Measurements from ENCODE around the gene FAM89A. TPM values are rescaled to one million over a fixed set of nuclear protein-coding genes. Genes with fewer than 3 reads are reported as not detected.
"Not testable (repeated sequence)": the region's sequence is repeated elsewhere in the genome, so short reads cannot be mapped to it uniquely, and the experiment has no call there.

Gene FAM89A
- polyA plus RNA-seq, 1 of the 3 experiments (the other 2 are of a cell fraction) = 2.7 TPM

DNA sequence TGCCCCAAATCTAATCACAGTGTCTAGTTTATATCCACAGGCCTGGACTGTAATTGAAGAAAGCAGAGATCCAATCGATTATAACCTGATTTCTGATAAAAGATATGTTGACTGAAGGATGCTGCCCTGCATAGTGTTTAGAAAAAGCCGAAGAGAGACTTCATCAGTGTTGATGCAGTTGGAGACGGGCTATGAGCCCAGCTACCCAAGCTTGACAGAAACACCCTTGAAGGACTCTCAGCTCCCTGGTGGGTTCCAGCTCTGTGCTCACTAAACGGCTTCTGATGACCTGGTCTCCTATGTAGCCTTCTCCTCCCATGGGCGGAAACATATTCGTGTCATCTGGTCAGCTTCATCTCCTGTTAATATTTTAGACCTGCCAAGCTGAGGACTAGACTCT, 10.2 kb downstream of the FAM89A start:
- Histone ChIP-seq H3F3A (replicated peaks; ENCODE audit: insufficient read depth) (no peaks in the 10 kb centered on the region), H3K9me3 (no peaks in the 10 kb centered on the region), H3K9me2 (no peaks in the 10 kb centered on the region), H4K20me1 (ENCODE audit: insufficient read depth) (no peaks in the 10 kb centered on the region), H2AFZ (ENCODE audit: low read depth) (no peak overlapping the region), H3K36me3 (replicated peaks in 1 of 2; ENCODE audit: control insufficient read depth in 1 of 2, insufficient read depth in 2 of 2, low read length in 1 of 2) (no peaks in the 10 kb centered on the region), H3K9ac (no peak overlapping the region), H3K27ac (ENCODE audit: low read depth in 2 of 2, low read length in 1 of 2) (no peak overlapping the region), H3K27me3 (ENCODE audit: insufficient read depth) (no peaks in the 10 kb centered on the region), H3K4me2 (no peak overlapping the region), H3K79me2 (ENCODE audit: insufficient read depth) (no peaks in the 10 kb centered on the region), H3K4me3 (ENCODE audit: low read depth in 2 of 2, low read length in 1 of 2) (no peak overlapping the region), H3K4me1 (ENCODE audit: control insufficient read depth in 1 of 2, insufficient read depth in 2 of 2, low read depth in 1 of 2, low read length in 1 of 2) (peaks cover 0 to 3% of the 10 kb centered on the region in 2 experiments; a peak in 1 of 4 replicates)
- DNase-seq = peak; percentile 34
- POLR2A ChIA-PET = no interaction called here
- WGBS (ENCODE audit: low lambda C conversion rate) = 38% methylated on average over 6 of the region's 6 CpGs
- TF ChIP-seq MEF2A (IDR thresholded peaks at IDR 0.05; ENCODE audit: borderline replicate concordance, low read depth) = no peak
- 0 out of 2 replicates have a peak, but pooled peaks have one; percentile 14 for TF ChIP-seq RCOR1 (IDR thresholded peaks at IDR 0.05; ENCODE audit: low read length)
- peak; percentile 38 for TF ChIP-seq GATA2 (CRISPR knock-in tag; IDR thresholded peaks at IDR 0.05)
- CTCF ChIA-PET = no interaction called here

DNA sequence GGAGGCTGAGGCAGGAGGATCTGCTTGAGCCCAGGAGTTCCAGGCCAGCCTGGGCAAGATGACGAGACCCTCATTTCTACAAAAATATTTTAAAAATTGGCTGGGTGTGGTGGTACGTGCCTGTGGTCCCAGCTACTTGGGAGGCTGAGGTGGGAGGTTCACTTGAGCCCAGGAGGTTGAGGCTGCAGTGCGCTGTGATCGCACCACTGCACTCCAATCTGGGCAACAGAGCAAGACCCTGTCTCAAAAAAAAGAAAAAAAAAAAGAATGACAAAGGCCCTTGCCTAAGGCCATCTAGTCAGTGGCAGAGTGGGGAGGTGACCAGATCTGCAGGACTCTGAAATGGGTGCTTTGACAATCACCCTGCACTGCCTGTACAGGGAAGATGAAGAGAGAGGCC, 10.8 kb downstream of the FAM89A start:
- H3K27me3 ChIP-seq (ENCODE audit: insufficient read depth); H3K79me2 ChIP-seq (ENCODE audit: insufficient read depth); H3K9ac ChIP-seq; H3K36me3 ChIP-seq (replicated peaks in 1 of 2; ENCODE audit: control insufficient read depth in 1 of 2, insufficient read depth in 2 of 2, low read length in 1 of 2); H3K9me2 ChIP-seq; CTCF ChIA-PET; H3K9me3 ChIP-seq; H3K4me3 ChIP-seq (ENCODE audit: low read depth in 2 of 2, low read length in 1 of 2); H3K4me1 ChIP-seq (ENCODE audit: control insufficient read depth in 1 of 2, insufficient read depth in 2 of 2, low read depth in 1 of 2, low read length in 1 of 2); H4K20me1 ChIP-seq (ENCODE audit: insufficient read depth); H2AFZ ChIP-seq (ENCODE audit: low read depth); POLR2A ChIA-PET; H3K4me2 ChIP-seq; H3K27ac ChIP-seq (ENCODE audit: low read depth in 2 of 2, low read length in 1 of 2); H3F3A ChIP-seq (replicated peaks; ENCODE audit: insufficient read depth); DNase-seq: not testable (repeated sequence)
- 83% methylated on average over 4 of the region's 4 CpGs for WGBS (ENCODE audit: low lambda C conversion rate)

DNA sequence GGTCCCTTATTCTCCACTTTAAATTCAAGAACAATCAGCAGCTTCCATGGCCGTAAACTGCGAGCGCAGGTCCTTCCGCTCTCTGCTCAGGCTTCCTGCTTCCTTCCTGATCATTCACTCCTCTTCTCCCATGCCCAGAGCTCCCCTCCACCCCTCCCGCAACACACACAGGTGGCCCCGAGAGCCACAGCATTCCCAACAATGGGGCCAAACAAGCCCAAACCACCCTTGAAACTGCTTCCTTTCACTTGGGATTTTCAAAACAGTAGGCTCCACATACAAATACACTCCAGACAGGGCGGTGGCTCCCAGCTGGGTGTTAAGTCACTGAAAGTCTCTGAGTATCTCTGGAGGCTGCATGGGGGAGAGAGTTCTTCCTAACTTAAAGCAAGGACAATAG, 11.4 kb downstream of the FAM89A start:
- Histone ChIP-seq H4K20me1 (ENCODE audit: insufficient read depth) (no peaks in the 10 kb centered on the region), H3K9ac (no peak overlapping the region), H3K27me3 (ENCODE audit: insufficient read depth) (no peaks in the 10 kb centered on the region), H3K36me3 (replicated peaks in 1 of 2; ENCODE audit: control insufficient read depth in 1 of 2, insufficient read depth in 2 of 2, low read length in 1 of 2) (no peaks in the 10 kb centered on the region), H3F3A (replicated peaks; ENCODE audit: insufficient read depth) (no peaks in the 10 kb centered on the region), H2AFZ (ENCODE audit: low read depth) (no peak overlapping the region), H3K27ac (ENCODE audit: low read depth in 2 of 2, low read length in 1 of 2) (no peak overlapping the region), H3K9me2 (no peaks in the 10 kb centered on the region), H3K9me3 (no peaks in the 10 kb centered on the region), H3K4me1 (ENCODE audit: control insufficient read depth in 1 of 2, insufficient read depth in 2 of 2, low read depth in 1 of 2, low read length in 1 of 2) (peaks cover 0 to 3% of the 10 kb centered on the region in 2 experiments; a peak in 1 of 4 replicates), H3K79me2 (ENCODE audit: insufficient read depth) (no peaks in the 10 kb centered on the region), H3K4me2 (no peak overlapping the region), H3K4me3 (ENCODE audit: low read depth in 2 of 2, low read length in 1 of 2) (no peak overlapping the region)
- TF ChIP-seq JUND (IDR thresholded peaks at IDR 0.05) (no peak), FOXJ3 (CRISPR knock-in tag; IDR thresholded peaks at IDR 0.05) (no peak), SIN3A (IDR thresholded peaks at IDR 0.05; ENCODE audit: borderline replicate concordance, low read depth, low read length) (no peak), EZH2phosphoT487 (IDR thresholded peaks at IDR 0.05; ENCODE audit: borderline replicate concordance, low read depth) (no peak)
- 86% methylated on average over 7 of the region's 7 CpGs for WGBS (ENCODE audit: low lambda C conversion rate)
- ChIA-PET POLR2A (no interaction called here), CTCF (no interaction called here)
- no peak for DNase-seq

DNA sequence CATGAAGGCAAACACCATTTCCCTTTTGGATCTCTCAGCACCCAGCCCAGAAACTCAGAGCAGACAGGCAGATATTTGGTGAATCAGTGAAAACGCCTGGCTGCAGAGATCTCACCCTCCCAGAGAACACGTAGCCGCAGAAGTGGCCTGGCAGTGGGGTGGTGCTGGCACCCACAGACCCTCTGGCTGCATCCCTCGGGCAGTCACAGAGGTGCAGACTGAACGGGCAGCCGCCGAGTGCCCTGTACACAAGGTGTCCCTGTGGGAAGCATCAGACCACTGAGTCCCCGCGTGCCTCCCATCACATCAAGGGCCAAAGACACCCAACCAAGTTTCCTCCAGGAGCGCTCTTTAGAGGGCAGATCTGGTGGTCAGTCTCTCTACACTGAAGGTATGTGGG, 12.1 kb downstream of the FAM89A start:
- POLR2A ChIA-PET = no interaction called here
- Histone ChIP-seq H2AFZ (ENCODE audit: low read depth) (no peak overlapping the region), H3K9me2 (no peaks in the 10 kb centered on the region), H3K79me2 (ENCODE audit: insufficient read depth) (no peaks in the 10 kb centered on the region), H3K27ac (ENCODE audit: low read depth in 2 of 2, low read length in 1 of 2) (no peak overlapping the region), H3K4me1 (ENCODE audit: control insufficient read depth in 1 of 2, insufficient read depth in 2 of 2, low read depth in 1 of 2, low read length in 1 of 2) (peaks cover 0 to 3% of the 10 kb centered on the region in 2 experiments; a peak in 1 of 4 replicates), H3K4me2 (no peak overlapping the region), H3K27me3 (ENCODE audit: insufficient read depth) (no peaks in the 10 kb centered on the region), H4K20me1 (ENCODE audit: insufficient read depth) (no peaks in the 10 kb centered on the region), H3F3A (replicated peaks; ENCODE audit: insufficient read depth) (no peaks in the 10 kb centered on the region), H3K9ac (no peak overlapping the region), H3K36me3 (replicated peaks in 1 of 2; ENCODE audit: control insufficient read depth in 1 of 2, insufficient read depth in 2 of 2, low read length in 1 of 2) (no peaks in the 10 kb centered on the region), H3K9me3 (no peaks in the 10 kb centered on the region), H3K4me3 (ENCODE audit: low read depth in 2 of 2, low read length in 1 of 2) (no peak overlapping the region)
- CTCF ChIA-PET = no interaction called here
- DNase-seq = no peak
- TF ChIP-seq TCF12 (IDR thresholded peaks at IDR 0.05) = no peak
- WGBS (ENCODE audit: low lambda C conversion rate) = 80% methylated on average over 3 of the region's 10 CpGs
